Right lung (tissue), 5 donors: Measurements from ENCODE around the gene FNBP1. TPM values are rescaled to one million over a fixed set of nuclear protein-coding genes. Genes with fewer than 3 reads are reported as not detected.

Experiments used
- DNase-seq, 2 donors: peaks; one replicate each; pipeline ENCODE4 v3.0.0-alpha.2; 2013
- polyA plus RNA-seq, 5 donors: library from polyadenylated mRNA; unstranded; fragments of 120-200 nt; gene quantifications; one replicate each; pipeline versions ENCODE4 v1.2.1 to v1.2.3, GENCODE V29; 2013; ENCODE audit warnings: inconsistent platforms in 1 of 5, low replicate concordance in 1 of 5; ENCODE audit not compliant: insufficient read length in 5 of 5, insufficient read depth in 1 of 5

Gene FNBP1
- polyA plus RNA-seq, 5 donors, result 30.2 to 35.9 (median 33.6) TPM

- DNase-seq, result no peak
These were observed 119.4 kb downstream of the FNBP1 start for GRCh38 chr9:129923589-129923988.

GRCh38 chr9:129921905-129922304, 121.1 kb downstream of the FNBP1 start:
- no peak for DNase-seq

GRCh38 chr9:129919841-129920240, 123.1 kb downstream of the FNBP1 start:
- no peak for DNase-seq

- no peak for DNase-seq
These were observed 123.7 kb downstream of the FNBP1 start for GRCh38 chr9:129919277-129919676.

GRCh38 chr9:129918296-129918950, 124.6 kb downstream of the FNBP1 start:
- no peak for DNase-seq

GRCh38 chr9:129916707-129917106, 126.3 kb downstream of the FNBP1 start:
- DNase-seq, result no peak

GRCh38 chr9:129914051-129914450, 128.9 kb downstream of the FNBP1 start:
- no peak for DNase-seq

- no peak for DNase-seq
These were observed 132.1 kb downstream of the FNBP1 start for GRCh38 chr9:129910628-129911567.

- no peak for DNase-seq
These were observed 133.1 kb downstream of the FNBP1 start for GRCh38 chr9:129909851-129910250.

GRCh38 chr9:129908906-129909305, 134.1 kb downstream of the FNBP1 start:
- DNase-seq, result no peak

- no peak for DNase-seq
These were observed 135.8 kb downstream of the FNBP1 start for GRCh38 chr9:129907201-129907600.

GRCh38 chr9:129906298-129906697, 136.7 kb downstream of the FNBP1 start:
- DNase-seq, result no peak

- no peak for DNase-seq
These were observed 138.3 kb downstream of the FNBP1 start for GRCh38 chr9:129904734-129905133.

- no peak for DNase-seq
These were observed 140.3 kb downstream of the FNBP1 start for GRCh38 chr9:129902740-129903134.

GRCh38 chr9:129901993-129902739, 140.8 kb downstream of the FNBP1 start:
- DNase-seq, result no peak

GRCh38 chr9:129900263-129901027, 142.5 kb downstream of the FNBP1 start:
- DNase-seq, result no peak

- DNase-seq, result no peak
These were observed 143.4 kb downstream of the FNBP1 start for GRCh38 chr9:129899620-129900019.

GRCh38 chr9:129898185-129898584, 144.8 kb downstream of the FNBP1 start:
- no peak for DNase-seq

GRCh38 chr9:129897263-129897662, 145.7 kb downstream of the FNBP1 start:
- no peak for DNase-seq

GRCh38 chr9:129895376-129896268, 147.4 kb downstream of the FNBP1 start:
- no peak for DNase-seq
